ENCODE results near the gene LPCAT4. TPM values are rescaled to one million over a fixed set of nuclear protein-coding genes. Genes with fewer than 3 reads are reported as not detected.
A peak's percentile ranks its signal among the peaks of the same experiment; 100 is the strongest.

LPCAT4 gene
- total RNA-seq, 1 experiment from 2014 or later = 12.0 TPM

- peak; percentile 79 for DNase-seq (ENCODE audit: low spot score)
Measured at GRCh38 chr15:34337557-34338306, 29.3 kb downstream of the LPCAT4 start, which contains the start of gene SLC12A6. Gene SLC12A6, minus strand, starts transcription at chr15:34337781. Its CDS starts 1,101 bp downstream, at chr15:34336680.

- DNase-seq (ENCODE audit: low spot score) = no peak
Measured at GRCh38 chr15:34336991-34337556, 29.9 kb downstream of the LPCAT4 start.

GRCh38 chr15:34336231-34336990 is 30.6 kb downstream of the LPCAT4 start:
- no peak for DNase-seq (ENCODE audit: low spot score)

GRCh38 chr15:34335176-34336032 is 31.6 kb downstream of the LPCAT4 start:
- no peak for DNase-seq (ENCODE audit: low spot score)

- no peak for DNase-seq (ENCODE audit: low spot score)
Measured at GRCh38 chr15:34334672-34335071, 32.3 kb downstream of the LPCAT4 start.

- no peak for DNase-seq (ENCODE audit: low spot score)
Measured at GRCh38 chr15:34332553-34333120, 34.4 kb downstream of the LPCAT4 start.

- no peak for DNase-seq (ENCODE audit: low spot score)
Measured at GRCh38 chr15:34331809-34332208, 35.2 kb downstream of the LPCAT4 start.

GRCh38 chr15:34330279-34330678 is 36.7 kb downstream of the LPCAT4 start:
- no peak for DNase-seq (ENCODE audit: low spot score)

- no peak for DNase-seq (ENCODE audit: low spot score)
Measured at GRCh38 chr15:34329006-34329405, 38.0 kb downstream of the LPCAT4 start.

- no peak for DNase-seq (ENCODE audit: low spot score)
Measured at GRCh38 chr15:34327906-34328305, 39.1 kb downstream of the LPCAT4 start.

GRCh38 chr15:34325368-34325767 is 41.6 kb downstream of the LPCAT4 start:
- no peak for DNase-seq (ENCODE audit: low spot score)

- DNase-seq (ENCODE audit: low spot score) = no peak
Measured at GRCh38 chr15:34324933-34325332, 42.1 kb downstream of the LPCAT4 start.

- DNase-seq (ENCODE audit: low spot score) = no peak
Measured at GRCh38 chr15:34323217-34323616, 43.8 kb downstream of the LPCAT4 start.

GRCh38 chr15:34318277-34319079 is 48.5 kb downstream of the LPCAT4 start:
- DNase-seq (ENCODE audit: low spot score) = peak; percentile 45

GRCh38 chr15:34314491-34315490 is 52.2 kb downstream of the LPCAT4 start:
- no peak for DNase-seq (ENCODE audit: low spot score)

- DNase-seq (ENCODE audit: low spot score) = no peak
Measured at GRCh38 chr15:34311563-34311962, 55.4 kb downstream of the LPCAT4 start.
